HepG2 (cell line): ENCODE results near the gene NDUFAF5. TPM values are rescaled to one million over a fixed set of nuclear protein-coding genes. Genes with fewer than 3 reads are reported as not detected.
A peak's percentile ranks its signal among the peaks of the same experiment; 100 is the strongest.

Experiments
- ARNTL ChIP-seq: sonication (generic); formaldehyde crosslinking; IDR thresholded peaks from 2 replicates; pipeline ENCODE4 v1.4.0; 2020; ENCODE audit warnings: mild to moderate bottlenecking, missing genetic modification reagents
- BCL3 ChIP-seq: sonication (generic); formaldehyde crosslinking; IDR thresholded peaks from 2 replicates; pipeline ENCODE4 v1.5.1; 2020; ENCODE audit warnings: mild to moderate bottlenecking, missing genetic modification reagents, moderate library complexity
- CCAR2 ChIP-seq: fragments of 200-400 bp; formaldehyde crosslinking; optimal IDR thresholded peaks from 2 replicates; pipeline ENCODE3; 2018; ENCODE audit warnings: low read depth, mild to moderate bottlenecking, low read length, moderate library complexity
- EED ChIP-seq: sonication (generic); formaldehyde crosslinking; IDR thresholded peaks from 2 replicates; pipeline ENCODE4 v1.5.0; 2020; ENCODE audit warnings: mild to moderate bottlenecking, missing genetic modification reagents
- ESRRA ChIP-seq: sonication (generic); formaldehyde crosslinking; IDR thresholded peaks from 2 replicates; pipeline ENCODE4 v1.5.1; 2020; ENCODE audit warnings: mild to moderate bottlenecking, low read depth, missing genetic modification reagents
- ETV5 ChIP-seq: IDR thresholded peaks from 2 replicates; pipeline ENCODE4 v1.6.1; 2018; ENCODE audit warnings: missing biosample characterization, missing genetic modification reagents, inconsistent platforms, borderline replicate concordance
- MIER3 ChIP-seq: IDR thresholded peaks from 2 replicates; pipeline ENCODE4 v1.6.1; 2016; ENCODE audit warnings: missing compliant biosample characterization, borderline replicate concordance
- MTF1 ChIP-seq: sonication (generic); formaldehyde crosslinking; IDR thresholded peaks from 2 replicates; pipeline ENCODE4 v1.5.0; 2020; ENCODE audit warnings: missing genetic modification reagents
- PBX3 ChIP-seq: sonication (generic); formaldehyde crosslinking; IDR thresholded peaks from 2 replicates; pipeline ENCODE4 v1.8.1; 2023; ENCODE audit warnings: missing genetic modification reagents, inconsistent platforms, borderline replicate concordance
- POGK ChIP-seq: sonication (generic); formaldehyde crosslinking; conservative IDR thresholded peaks from 2 replicates; pipeline ENCODE4 v1.8.0; 2022; ENCODE audit warnings: mild to moderate bottlenecking, moderate library complexity, missing genetic modification reagents
- RBFOX2 ChIP-seq: fragments of 200-400 bp; formaldehyde crosslinking; IDR thresholded peaks from 2 replicates; pipeline ENCODE4 v1.6.1; 2017; ENCODE audit warnings: low read depth, mild to moderate bottlenecking, low read length
- RFX5 ChIP-seq: IDR thresholded peaks from 2 replicates; pipeline ENCODE4 v1.6.1; 2011; ENCODE audit warnings: low read depth, low read length, improper control_type of control experiment
- RXRA ChIP-seq: sonication (generic); formaldehyde crosslinking; IDR thresholded peaks from 2 replicates; pipeline ENCODE4 v1.5.1; 2020; ENCODE audit warnings: missing genetic modification reagents
- SIN3B ChIP-seq: fragments of 150-350 bp; IDR thresholded peaks from 2 replicates; pipeline ENCODE4 v1.6.1; 2014; ENCODE audit warnings: low read length
- SKI ChIP-seq: fragments of 450-650 bp; IDR thresholded peaks from one replicate; pipeline ENCODE4 v1.6.1; 2018; ENCODE audit warnings: mild to moderate bottlenecking; ENCODE audit not compliant: partially characterized antibody
- SP2 ChIP-seq: sonication (generic); formaldehyde crosslinking; IDR thresholded peaks from 2 replicates; pipeline ENCODE4 v1.5.1; 2020; ENCODE audit warnings: mild to moderate bottlenecking, missing genetic modification reagents
- ZBTB34 ChIP-seq: sonication (generic); formaldehyde crosslinking; IDR thresholded peaks from 2 replicates; pipeline ENCODE4 v1.8.0; 2022; ENCODE audit warnings: mild to moderate bottlenecking, missing genetic modification reagents
- ZBTB8A ChIP-seq: sonication (generic); formaldehyde crosslinking; IDR thresholded peaks from 2 replicates; pipeline ENCODE4 v1.4.0; 2020; ENCODE audit warnings: mild to moderate bottlenecking, low read depth, missing genetic modification reagents, borderline replicate concordance
- ZFP36L2 ChIP-seq: sonication (generic); formaldehyde crosslinking; IDR thresholded peaks from 2 replicates; pipeline ENCODE4 v1.4.0; 2020; ENCODE audit warnings: missing genetic modification reagents
- ZNF605 ChIP-seq: sonication (generic); formaldehyde crosslinking; IDR thresholded peaks from 2 replicates; pipeline ENCODE4 v1.8.0; 2022; ENCODE audit warnings: mild to moderate bottlenecking, missing genetic modification reagents
- ZNF616 ChIP-seq: sonication (generic); formaldehyde crosslinking; IDR thresholded peaks from 2 replicates; pipeline ENCODE4 v1.5.0; 2020; ENCODE audit warnings: low read depth, mild to moderate bottlenecking, missing genetic modification reagents
- ZNF784 ChIP-seq: sonication (generic); formaldehyde crosslinking; IDR thresholded peaks from 2 replicates; pipeline ENCODE4 v1.5.1; 2020; ENCODE audit warnings: missing genetic modification reagents, mild to moderate bottlenecking, borderline replicate concordance
- polyA plus RNA-seq, 8 experiments: library from polyadenylated mRNA; depleted of rRNA in 3 of 8; stranded (reverse) in 7 of 8; unstranded in 1 of 8; fragments of >200 nt; fragmentation: Illumina TruSeq in 4 of 8; extraction: Trizol in 4 of 8; gene quantifications; 2 replicates each; pipeline versions ENCODE4 v1.2.1 to v1.2.3, GENCODE V29; 2011 to 2016; ENCODE audit warnings: low read depth in 4 of 8, missing spikeins in 1 of 8, mixed read lengths in 1 of 8; ENCODE audit not compliant: insufficient read depth in 1 of 8
- total RNA-seq, 5 experiments: library from RNA; depleted of rRNA; stranded (reverse); fragments of >200 nt; fragmentation: Illumina TruSeq; extraction: Trizol; gene quantifications; 2 replicates each; pipeline ENCODE4 v1.2.3, GENCODE V29; 2016; ENCODE audit warnings: low read depth in 1 of 5
- TF ChIP-seq, protein P1 (sequence below): sonication (generic); formaldehyde crosslinking; IDR thresholded peaks from 2 replicates; pipeline ENCODE4 v1.4.0; 2020; ENCODE audit warnings: missing genetic modification reagents

Gene NDUFAF5
- total and polyA plus RNA-seq, 2 of the 13 experiments (the other 11 are each of a cell fraction or from before 2014, with no cell fraction given), result 23.1 to 66.7 TPM

GRCh38 chr20:13800728-13801134, 15.9 kb downstream of the NDUFAF5 start (continued):
- peak; percentile 93; the same call in 1 of the 2 replicates for TF ChIP-seq ZBTB34 (CRISPR knock-in tag)
- TF ChIP-seq ZBTB8A (CRISPR knock-in tag), result no peak
- TF ChIP-seq EED (CRISPR knock-in tag), result no peak
- TF ChIP-seq ESRRA (CRISPR knock-in tag), result 0 out of 2 replicates have a peak, but pooled peaks have one; percentile 25
- TF ChIP-seq ZNF784 (CRISPR knock-in tag), result 0 out of 2 replicates have a peak, but pooled peaks have one; percentile 18
- peak; percentile 94 for TF ChIP-seq RXRA
- no peak for TF ChIP-seq MTF1 (CRISPR knock-in tag)
- TF ChIP-seq, protein P1, sequence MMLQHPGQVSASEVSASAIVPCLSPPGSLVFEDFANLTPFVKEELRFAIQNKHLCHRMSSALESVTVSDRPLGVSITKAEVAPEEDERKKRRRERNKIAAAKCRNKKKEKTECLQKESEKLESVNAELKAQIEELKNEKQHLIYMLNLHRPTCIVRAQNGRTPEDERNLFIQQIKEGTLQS (CRISPR knock-in tag), result peak; percentile 54; the same call in 1 of the 2 replicates
- no peak for TF ChIP-seq RBFOX2
- TF ChIP-seq MIER3 (CRISPR knock-in tag), result 0 out of 2 replicates have a peak, but pooled peaks have one; percentile 55
- no peak for TF ChIP-seq ARNTL (CRISPR knock-in tag)
- TF ChIP-seq SP2, result no peak
- TF ChIP-seq ZNF616, result peak; percentile 58; the same call in 1 of the 2 replicates
- TF ChIP-seq ZFP36L2 (CRISPR knock-in tag), result no peak
- TF ChIP-seq POGK, result peak; percentile 39; the same call in 1 of the 2 replicates
- TF ChIP-seq SKI, result peak; percentile 85
- TF ChIP-seq SIN3B, result no peak
- no peak for TF ChIP-seq ZNF605
- TF ChIP-seq CCAR2, result no peak
- 0 out of 2 replicates have a peak, but pooled peaks have one; percentile 33 for TF ChIP-seq ETV5
- TF ChIP-seq BCL3, result no peak; the same call in 1 of the 2 replicates
- TF ChIP-seq RFX5, result no peak
- no peak for TF ChIP-seq PBX3 (CRISPR knock-in tag)
